Upper lobe of left lung (tissue), 4 donors: Measurements from ENCODE around the gene TMEM101.

Experiments used
- EP300 ChIP-seq, 4 donors: sonication (generic); formaldehyde crosslinking; IDR thresholded peaks; one replicate each; pipeline ENCODE4 v1.5.1; 2017; ENCODE audit warnings: antibody characterized with exemption in 4 of 4, control low read depth in 2 of 4
- POLR2AphosphoS5 ChIP-seq, 2 donors: sonication (generic); formaldehyde crosslinking; IDR thresholded peaks; one replicate each; pipeline ENCODE4 v1.5.1; 2017; ENCODE audit warnings: antibody characterized with exemption in 2 of 2
- TF ChIP-seq, protein P1 (sequence below), 6 experiments: fragments of 450-650 bp in 4 of 6; fragments of 200-600 bp in 2 of 6; sonication (generic) in 2 of 6; IDR thresholded peaks; one replicate each; pipeline ENCODE4 v1.5.1; 2016 to 2019; ENCODE audit warnings: antibody characterized with exemption in 6 of 6

GRCh38 chr17:44062871-44063270, 48.1 kb upstream of the TMEM101 start:
- TF ChIP-seq POLR2AphosphoS5 (IDR thresholded peaks at IDR 0.05), result no peak
- TF ChIP-seq, protein P1, sequence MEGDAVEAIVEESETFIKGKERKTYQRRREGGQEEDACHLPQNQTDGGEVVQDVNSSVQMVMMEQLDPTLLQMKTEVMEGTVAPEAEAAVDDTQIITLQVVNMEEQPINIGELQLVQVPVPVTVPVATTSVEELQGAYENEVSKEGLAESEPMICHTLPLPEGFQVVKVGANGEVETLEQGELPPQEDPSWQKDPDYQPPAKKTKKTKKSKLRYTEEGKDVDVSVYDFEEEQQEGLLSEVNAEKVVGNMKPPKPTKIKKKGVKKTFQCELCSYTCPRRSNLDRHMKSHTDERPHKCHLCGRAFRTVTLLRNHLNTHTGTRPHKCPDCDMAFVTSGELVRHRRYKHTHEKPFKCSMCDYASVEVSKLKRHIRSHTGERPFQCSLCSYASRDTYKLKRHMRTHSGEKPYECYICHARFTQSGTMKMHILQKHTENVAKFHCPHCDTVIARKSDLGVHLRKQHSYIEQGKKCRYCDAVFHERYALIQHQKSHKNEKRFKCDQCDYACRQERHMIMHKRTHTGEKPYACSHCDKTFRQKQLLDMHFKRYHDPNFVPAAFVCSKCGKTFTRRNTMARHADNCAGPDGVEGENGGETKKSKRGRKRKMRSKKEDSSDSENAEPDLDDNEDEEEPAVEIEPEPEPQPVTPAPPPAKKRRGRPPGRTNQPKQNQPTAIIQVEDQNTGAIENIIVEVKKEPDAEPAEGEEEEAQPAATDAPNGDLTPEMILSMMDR (IDR thresholded peaks at IDR 0.05), result no peak
- no peak for TF ChIP-seq EP300 (IDR thresholded peaks at IDR 0.05)
